NCI-H1092 treated with DMSO at 0.1 percent for 48 hours (cell line): ENCODE data around the gene WDR86.

ENCODE experiments used
- DNase-seq: peaks from one replicate; lab custom pipeline; 2025; lab: John Stamatoyannopoulos, UW

WDR86 gene

GRCh38 chr7:151406886-151407583, 2.8 kb downstream of the WDR86 start:
- no peak for DNase-seq

- DNase-seq: no peak
These were observed 3.6 kb downstream of the WDR86 start for GRCh38 chr7:151406051-151406875.

- no peak for DNase-seq
These were observed 4.2 kb downstream of the WDR86 start for GRCh38 chr7:151405588-151405987.

GRCh38 chr7:151405056-151405455, 4.8 kb downstream of the WDR86 start:
- no peak for DNase-seq

GRCh38 chr7:151404216-151405011, 5.4 kb downstream of the WDR86 start:
- DNase-seq: no peak

GRCh38 chr7:151403764-151404163, 6.1 kb downstream of the WDR86 start:
- DNase-seq: no peak

- DNase-seq: no peak
These were observed 7.6 kb downstream of the WDR86 start for GRCh38 chr7:151402029-151402835.

- no peak for DNase-seq
These were observed 9.1 kb downstream of the WDR86 start for GRCh38 chr7:151400626-151401315.

GRCh38 chr7:151399906-151400305, 9.9 kb downstream of the WDR86 start:
- no peak for DNase-seq

GRCh38 chr7:151399305-151399601, 10.6 kb downstream of the WDR86 start:
- no peak for DNase-seq

GRCh38 chr7:151398446-151399304, 11.2 kb downstream of the WDR86 start:
- no peak for DNase-seq

- DNase-seq: no peak
These were observed 12.8 kb downstream of the WDR86 start for GRCh38 chr7:151397026-151397425.

- DNase-seq: no peak
These were observed 13.4 kb downstream of the WDR86 start for GRCh38 chr7:151396328-151396970.

- no peak for DNase-seq
These were observed 14.8 kb downstream of the WDR86 start for GRCh38 chr7:151395036-151395367.

GRCh38 chr7:151394076-151395035, 15.5 kb downstream of the WDR86 start:
- no peak for DNase-seq

GRCh38 chr7:151393031-151393977, 16.5 kb downstream of the WDR86 start:
- no peak for DNase-seq

GRCh38 chr7:151392426-151392825, 17.4 kb downstream of the WDR86 start:
- DNase-seq: no peak

- no peak for DNase-seq
These were observed 17.8 kb downstream of the WDR86 start for GRCh38 chr7:151392002-151392401.
